Activated CD4-positive, alpha-beta memory T cell treated with anti-CD3 and anti-CD28 coated beads for 36 hours (primary cell): ENCODE measurements around the gene NCAN. TPM values are rescaled to one million over a fixed set of nuclear protein-coding genes. Genes with fewer than 3 reads are reported as not detected.

Experiments used
- CTCF ChIA-PET: fragments of 350-600 bp; sonication (Branson Sonifier 250); formaldehyde crosslinking; loops from one replicate; lab custom pipeline; 2021; ENCODE audit warnings: antibody characterized with exemption, inconsistent platforms; lab: Charles Lee
- POLR2A ChIA-PET: fragments of 350-600 bp; sonication (Branson Sonifier 250); formaldehyde crosslinking; loops from one replicate; lab custom pipeline; 2021; ENCODE audit warnings: antibody characterized with exemption; lab: Charles Lee
- DNase-seq: peaks from one replicate; pipeline ENCODE4 v3.0.0-alpha.2; 2020
- H3K27ac Mint-ChIP-seq: one replicate; pipeline ENCODE4 v1.8.0; 2021; ENCODE audit warnings: mixed read lengths
- H3K27me3 Mint-ChIP-seq: one replicate; pipeline ENCODE4 v1.8.0; 2021; ENCODE audit warnings: mixed read lengths
- H3K36me3 Mint-ChIP-seq: one replicate; pipeline ENCODE4 v1.8.0; 2021; ENCODE audit warnings: mixed read lengths
- H3K4me1 Mint-ChIP-seq: one replicate; pipeline ENCODE4 v1.8.0; 2021; ENCODE audit warnings: low read depth, mixed read lengths
- H3K4me3 Mint-ChIP-seq: one replicate; pipeline ENCODE4 v1.8.0; 2021; ENCODE audit warnings: mild to moderate bottlenecking, mixed read lengths
- H3K9me3 Mint-ChIP-seq: one replicate; pipeline ENCODE4 v1.8.0; 2021; ENCODE audit warnings: mixed read lengths
- intact Hi-C: fragments of 100-400 bp; cut with micrococcal nuclease; formaldehyde crosslinking; loops from one replicate; pipeline ENCODE4 v1.15.1; 2023
- total RNA-seq, 2 experiments: library from RNA; stranded (reverse); gene quantifications; one replicate each; pipeline ENCODE4 v1.2.3, GENCODE V29; 2021

Gene NCAN
- total RNA-seq, 2 experiments from 2014 or later, result 0.05 to 0.07 TPM

DNA sequence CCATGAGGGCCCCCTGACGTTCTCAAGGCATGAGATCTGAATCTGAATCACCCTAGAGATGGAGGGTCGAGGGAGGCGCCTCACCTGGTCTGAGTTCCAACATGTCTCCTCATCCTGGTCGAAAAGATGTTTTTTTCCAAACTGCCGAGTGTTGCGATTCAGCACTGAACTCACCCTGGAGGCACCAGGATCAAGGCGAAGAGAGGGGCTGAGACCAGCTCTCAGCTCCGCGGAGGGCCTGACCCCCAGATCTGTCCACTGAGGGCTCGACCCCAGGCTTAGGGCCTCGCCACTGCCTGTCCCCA lies 9.1 kb upstream of the NCAN start:
- Mint-ChIP-seq H3K36me3 (peaks cover 25% of the 10 kb centered on the region), H3K9me3 (no peaks in the 10 kb centered on the region), H3K27me3 (no peaks in the 10 kb centered on the region), H3K4me3 (peak overlapping the region; percentile 94), H3K4me1 (peaks cover 28% of the 10 kb centered on the region), H3K27ac (peak overlapping the region; percentile 93)
- intact Hi-C loops, result loop anchor here (1.0 kb wide), 1 partner anchor 10 kb away; the partner anchor contains the start of genes BORCS8 and RFXANK
- DNase-seq, result no peak
- CTCF ChIA-PET, result interaction anchor here (0.9 to 3.4 kb wide), 6 partner anchors 9 to 288 kb away, joined by 3 to 15 read pairs (median 8); partner anchors contain the start of genes BORCS8, NCAN and RFXANK
- POLR2A ChIA-PET, result interaction anchor here (1.2 to 3.0 kb wide), 2 partner anchors 10 to 23 kb away, joined by 3 to 25 read pairs; partner anchors contain the start of genes BORCS8 and RFXANK

DNA sequence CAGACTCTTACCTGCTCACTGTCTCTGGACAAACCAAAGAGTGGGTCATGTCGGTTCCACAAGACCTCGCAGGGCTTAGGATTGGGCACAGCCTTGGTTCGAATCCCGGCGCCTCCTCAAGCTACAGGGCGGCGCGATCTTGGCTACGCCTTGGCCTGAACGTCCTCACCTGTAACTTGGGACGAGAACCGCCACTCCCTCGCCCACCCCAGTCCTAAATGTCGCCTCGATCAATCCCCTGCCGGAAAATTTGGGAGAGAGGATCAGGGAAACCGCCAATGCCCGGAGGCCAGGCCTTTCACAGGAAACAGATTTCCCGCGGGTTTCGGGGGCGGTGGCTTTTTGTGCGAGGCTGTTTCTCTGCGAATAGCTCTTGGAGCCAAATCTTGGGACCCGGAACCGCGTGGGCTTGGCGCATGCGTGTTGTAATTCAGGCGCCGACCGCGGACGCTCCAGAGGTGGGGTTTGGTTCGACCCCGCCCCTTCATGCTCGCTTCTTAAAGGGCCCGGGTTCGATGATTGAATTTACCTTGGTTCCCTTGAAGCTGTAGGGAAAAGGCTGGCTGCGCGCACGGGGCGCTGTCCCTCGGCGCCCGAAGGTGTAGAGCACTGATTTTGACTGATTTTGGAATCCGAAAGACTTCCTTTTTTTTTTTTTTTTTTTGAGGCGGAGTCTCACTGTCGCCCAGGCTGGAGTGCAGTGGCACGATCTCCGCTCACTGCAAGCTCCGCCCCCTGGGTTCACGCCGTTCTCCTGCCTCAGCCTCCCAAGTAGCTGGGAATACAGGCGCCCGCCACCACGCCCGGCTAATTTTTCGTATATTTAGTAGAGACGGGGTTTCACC lies 8.5 kb upstream of the NCAN start, which contains the start of gene NR2C2AP:
Gene NR2C2AP (minus strand): TSS at position 403 of the 845 bp plus-strand sequence. CDS start 354 bp downstream, at position 49.
- ChIA-PET POLR2A (interaction anchor here (0.5 to 3.0 kb wide), 4 partner anchors 10 to 683 kb away, joined by 3 to 25 read pairs (median 3); partner anchors contain the start of genes BORCS8 and RFXANK), CTCF (interaction anchor here (0.9 to 3.4 kb wide), 6 partner anchors 8 to 287 kb away, joined by 3 to 15 read pairs (median 8); partner anchors contain the start of genes BORCS8, NCAN and RFXANK)
- H3K36me3 Mint-ChIP-seq, result peaks cover 21% of the 10 kb centered on the region
- intact Hi-C loops, result loop anchor here (1.0 kb wide), 1 partner anchor 11 kb away; the partner anchor contains the start of genes BORCS8 and RFXANK
- no peaks in the 10 kb centered on the region for H3K9me3 Mint-ChIP-seq
- peaks cover 31% of the 10 kb centered on the region for H3K4me1 Mint-ChIP-seq
- DNase-seq, result peak; percentile 96
- peak within 1 kb of the TSS; percentile 93 for H3K27ac Mint-ChIP-seq
- H3K4me3 Mint-ChIP-seq, result peak within 1 kb of the TSS; percentile 94
- no peaks in the 10 kb centered on the region for H3K27me3 Mint-ChIP-seq

DNA sequence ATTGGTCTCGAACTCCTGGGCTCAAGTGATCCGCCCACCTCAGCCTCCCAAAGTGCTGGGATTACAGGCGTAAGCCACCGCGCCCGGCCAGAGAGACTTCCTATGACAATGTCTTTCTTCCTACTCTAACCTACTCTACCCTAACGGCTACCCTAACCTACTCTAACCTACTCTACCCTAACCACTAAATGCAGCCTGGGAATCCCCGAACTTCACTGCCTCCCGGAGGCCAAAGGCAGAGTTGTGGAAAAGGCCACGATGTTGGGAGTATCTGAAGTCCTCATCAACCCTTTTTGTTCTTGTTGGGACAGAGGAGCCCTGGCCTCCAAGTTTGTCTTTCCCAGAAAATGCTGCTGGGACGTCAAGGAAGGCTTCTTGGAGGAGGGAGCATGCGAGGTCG lies 7.6 kb upstream of the NCAN start:
- Mint-ChIP-seq H3K27me3 (no peaks in the 10 kb centered on the region), H3K27ac (no peak overlapping the region), H3K9me3 (no peaks in the 10 kb centered on the region), H3K36me3 (peaks cover 16% of the 10 kb centered on the region), H3K4me1 (peaks cover 31% of the 10 kb centered on the region), H3K4me3 (peak overlapping the region; percentile 57)
- ChIA-PET POLR2A (no interaction called here), CTCF (interaction anchor here (1.1 to 1.8 kb wide), 2 partner anchors 20 to 21 kb away, joined by 3 to 11 read pairs; no protein-coding TSS in a partner anchor)
- intact Hi-C loops, result no loop called here
- no peak for DNase-seq

DNA sequence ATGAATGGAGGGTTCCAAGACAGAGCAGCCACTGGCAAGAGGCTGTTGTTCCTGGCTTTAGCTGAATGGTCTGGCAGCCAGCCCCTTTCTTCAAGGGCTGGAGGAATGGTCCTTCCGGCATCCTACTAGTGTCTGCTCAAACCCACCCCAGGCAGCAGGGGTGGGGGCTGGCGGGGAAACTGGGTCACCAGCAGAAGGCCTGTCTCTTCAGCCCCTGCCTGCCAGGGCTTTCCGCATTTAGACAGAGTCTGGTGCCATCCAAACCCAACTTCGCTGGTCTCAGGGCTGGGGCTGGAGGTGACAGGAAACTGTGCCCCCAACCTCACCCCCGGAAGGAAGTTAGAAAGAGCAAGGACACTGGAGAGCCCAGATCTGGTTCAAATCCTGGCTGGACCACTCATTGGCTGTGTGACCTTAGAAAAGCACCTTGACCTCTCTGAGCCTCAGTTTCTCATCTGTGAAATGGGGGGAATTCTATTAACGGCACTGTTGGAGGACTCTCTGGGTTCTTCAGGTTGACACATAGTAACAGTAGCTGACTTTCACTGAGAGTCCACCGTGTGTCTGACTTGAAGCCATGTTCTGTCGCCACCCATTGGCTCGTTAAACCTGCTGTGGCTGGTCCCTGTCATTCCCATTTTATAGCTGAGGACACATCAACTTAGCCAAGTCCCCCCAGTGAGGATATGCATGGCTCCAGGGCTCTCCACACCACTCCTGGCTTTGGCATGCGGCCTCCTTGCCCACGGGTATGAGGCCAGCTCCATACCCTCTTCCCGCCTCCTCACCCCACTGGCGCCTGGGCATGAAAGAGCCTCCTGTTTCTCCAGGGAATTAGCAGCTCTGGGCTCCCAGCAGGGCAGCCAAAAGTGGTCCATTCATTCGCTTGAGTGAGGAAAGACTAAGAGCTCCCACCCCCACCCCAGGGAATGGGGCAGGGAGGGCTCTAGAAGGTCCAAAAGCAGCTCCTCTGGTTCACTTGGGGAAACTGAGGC lies 6.0 kb upstream of the NCAN start:
- Mint-ChIP-seq H3K27ac (no peak overlapping the region), H3K36me3 (peaks cover 13% of the 10 kb centered on the region), H3K4me3 (no peak overlapping the region), H3K27me3 (peaks cover 3% of the 10 kb centered on the region), H3K4me1 (peaks cover 31% of the 10 kb centered on the region), H3K9me3 (no peaks in the 10 kb centered on the region)
- POLR2A ChIA-PET, result no interaction called here
- CTCF ChIA-PET, result interaction anchor here (0.7 to 1.1 kb wide), 2 partner anchors 19 kb away, joined by 3 to 4 read pairs; no protein-coding TSS in a partner anchor
- no peak for DNase-seq
- intact Hi-C loops, result no loop called here

DNA sequence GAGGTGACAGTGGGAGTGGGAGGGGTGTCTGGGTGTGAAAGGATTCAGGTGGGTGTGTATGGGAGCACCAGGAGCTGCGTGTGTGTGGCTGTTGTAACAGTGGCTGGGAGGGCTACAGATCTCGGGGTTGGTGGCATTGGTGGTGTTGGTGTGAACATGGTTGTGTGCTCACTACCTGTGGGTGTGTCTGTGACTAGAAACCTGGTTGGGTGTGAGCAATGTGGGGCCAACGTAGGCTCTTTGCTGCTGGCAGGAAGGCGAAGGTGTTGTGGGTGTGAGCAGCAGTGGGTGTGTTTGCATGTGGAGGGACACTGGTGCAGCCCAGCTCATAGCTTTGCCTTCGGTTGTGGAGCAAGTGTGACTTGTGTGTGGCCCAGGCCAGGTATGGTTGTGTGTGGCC lies 4.8 kb upstream of the NCAN start:
- DNase-seq, result no peak
- ChIA-PET CTCF (no interaction called here), POLR2A (no interaction called here)
- Mint-ChIP-seq H3K4me3 (no peak overlapping the region), H3K27ac (no peak overlapping the region), H3K27me3 (peaks cover 8% of the 10 kb centered on the region), H3K36me3 (peaks cover 11% of the 10 kb centered on the region), H3K4me1 (peaks cover 26% of the 10 kb centered on the region), H3K9me3 (no peaks in the 10 kb centered on the region)
- intact Hi-C loops, result no loop called here

DNA sequence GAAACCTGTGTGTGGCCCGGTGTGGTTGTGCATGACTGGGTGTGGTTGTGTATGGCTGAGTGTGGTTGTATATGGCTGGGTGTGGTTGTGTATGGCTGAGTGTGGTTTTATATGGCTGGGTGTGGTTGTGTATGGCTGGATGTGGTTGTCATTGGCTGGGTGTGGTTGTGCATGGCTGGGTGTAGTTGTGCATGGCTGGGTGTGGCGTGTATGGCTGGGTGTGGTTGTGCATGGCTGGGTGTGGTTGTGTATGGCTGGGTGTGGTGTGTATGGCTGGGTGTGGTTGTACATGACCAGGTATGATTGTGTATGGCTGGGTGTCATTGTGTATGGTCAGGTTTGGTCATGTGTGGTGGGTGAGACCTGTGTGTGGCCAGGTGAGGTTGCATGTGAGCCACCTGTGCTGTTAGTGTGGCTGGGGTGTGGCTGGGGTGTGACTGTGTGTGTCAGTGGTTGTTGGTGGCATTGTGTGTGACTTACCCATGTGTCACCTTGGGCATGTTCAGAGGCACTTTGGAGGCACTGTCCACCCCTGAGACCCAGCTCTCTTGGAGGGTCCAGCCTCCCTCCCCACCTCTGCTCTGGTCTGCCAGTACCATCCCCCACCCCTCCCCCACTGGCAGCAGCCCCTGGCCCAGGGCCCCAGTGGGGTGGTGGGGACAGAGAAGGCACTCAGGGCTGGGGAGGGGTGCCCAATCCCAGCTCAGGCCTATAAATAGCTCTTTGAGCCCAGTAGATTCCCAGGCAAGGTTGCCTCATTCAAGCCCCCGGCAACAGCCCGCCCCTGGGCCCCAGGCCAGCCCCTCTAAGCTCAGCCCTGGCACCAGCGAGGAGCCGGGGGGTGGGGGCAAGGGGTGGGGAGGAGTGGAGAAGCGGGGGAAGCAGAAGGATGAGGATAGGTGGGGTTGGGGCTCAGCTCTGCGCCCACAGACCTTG lies 3.9 kb upstream of the NCAN start:
- intact Hi-C loops, result no loop called here
- ChIA-PET POLR2A (no interaction called here), CTCF (interaction anchor here (0.7 to 0.9 kb wide), 2 partner anchors 17 to 33 kb away, joined by 3 read pairs; no protein-coding TSS in a partner anchor)
- Mint-ChIP-seq H3K36me3 (peaks cover 2% of the 10 kb centered on the region), H3K4me1 (peaks cover 19% of the 10 kb centered on the region), H3K9me3 (no peaks in the 10 kb centered on the region), H3K27ac (no peak overlapping the region), H3K27me3 (peaks cover 16% of the 10 kb centered on the region), H3K4me3 (no peak overlapping the region)
- DNase-seq, result no peak

DNA sequence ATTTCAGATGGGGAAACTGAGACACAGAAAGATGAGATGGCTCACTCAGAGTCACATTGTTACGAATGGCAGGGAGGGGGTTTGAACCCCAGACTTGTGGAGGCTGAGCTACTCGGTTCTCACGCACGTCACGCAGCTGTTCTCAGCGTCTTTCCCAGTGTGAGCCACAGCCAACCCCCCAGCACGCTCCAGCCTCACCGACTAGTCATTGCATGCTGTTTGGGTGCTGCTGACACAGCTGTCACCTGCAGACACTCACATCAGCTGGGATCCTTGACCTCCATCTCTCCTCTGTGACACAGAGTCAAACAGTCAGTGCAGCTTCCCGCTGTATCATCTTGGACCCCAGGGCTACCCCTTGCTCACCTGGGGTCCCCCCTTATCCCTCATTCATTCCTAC lies 2.4 kb upstream of the NCAN start:
- ChIA-PET POLR2A (no interaction called here), CTCF (no interaction called here)
- peaks cover 29% of the 10 kb centered on the region for H3K27me3 Mint-ChIP-seq
- H3K4me3 Mint-ChIP-seq, result no peak overlapping the region
- DNase-seq, result no peak
- no peaks in the 10 kb centered on the region for H3K9me3 Mint-ChIP-seq
- no peaks in the 10 kb centered on the region for H3K36me3 Mint-ChIP-seq
- intact Hi-C loops, result no loop called here
- no peak overlapping the region for H3K27ac Mint-ChIP-seq
- H3K4me1 Mint-ChIP-seq, result peaks cover 16% of the 10 kb centered on the region

DNA sequence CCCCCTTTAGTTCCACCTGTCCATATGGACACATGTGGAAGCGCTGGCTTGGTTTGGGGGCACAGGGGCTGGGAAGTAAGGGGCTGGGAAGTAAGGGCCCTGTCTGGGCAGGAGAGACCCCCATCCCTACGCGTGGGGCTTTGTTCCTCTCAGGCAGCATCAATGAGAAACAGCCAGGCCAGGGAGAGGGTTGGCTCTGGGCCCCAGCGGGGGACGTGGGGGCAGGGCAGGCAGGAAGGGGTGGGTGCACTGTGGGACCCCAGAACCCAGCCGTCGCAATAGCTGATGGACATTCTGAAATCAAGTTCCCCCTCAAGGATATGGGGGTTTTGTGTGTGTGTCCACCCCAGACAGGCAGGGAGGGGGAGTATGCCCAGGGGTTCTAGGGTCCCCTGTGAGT lies 1.2 kb downstream of the NCAN start:
- no peak overlapping the region for H3K4me3 Mint-ChIP-seq
- intact Hi-C loops, result no loop called here
- CTCF ChIA-PET, result interaction anchor here (1.6 to 1.7 kb wide), 2 partner anchors 10 to 12 kb away, joined by 4 to 6 read pairs; partner anchors contain the start of gene NR2C2AP
- peaks cover 45% of the 10 kb centered on the region for H3K27me3 Mint-ChIP-seq
- DNase-seq, result no peak
- no peak overlapping the region for H3K27ac Mint-ChIP-seq
- peaks cover 4% of the 10 kb centered on the region for H3K4me1 Mint-ChIP-seq
- H3K36me3 Mint-ChIP-seq, result no peaks in the 10 kb centered on the region
- no peaks in the 10 kb centered on the region for H3K9me3 Mint-ChIP-seq
- POLR2A ChIA-PET, result no interaction called here

DNA sequence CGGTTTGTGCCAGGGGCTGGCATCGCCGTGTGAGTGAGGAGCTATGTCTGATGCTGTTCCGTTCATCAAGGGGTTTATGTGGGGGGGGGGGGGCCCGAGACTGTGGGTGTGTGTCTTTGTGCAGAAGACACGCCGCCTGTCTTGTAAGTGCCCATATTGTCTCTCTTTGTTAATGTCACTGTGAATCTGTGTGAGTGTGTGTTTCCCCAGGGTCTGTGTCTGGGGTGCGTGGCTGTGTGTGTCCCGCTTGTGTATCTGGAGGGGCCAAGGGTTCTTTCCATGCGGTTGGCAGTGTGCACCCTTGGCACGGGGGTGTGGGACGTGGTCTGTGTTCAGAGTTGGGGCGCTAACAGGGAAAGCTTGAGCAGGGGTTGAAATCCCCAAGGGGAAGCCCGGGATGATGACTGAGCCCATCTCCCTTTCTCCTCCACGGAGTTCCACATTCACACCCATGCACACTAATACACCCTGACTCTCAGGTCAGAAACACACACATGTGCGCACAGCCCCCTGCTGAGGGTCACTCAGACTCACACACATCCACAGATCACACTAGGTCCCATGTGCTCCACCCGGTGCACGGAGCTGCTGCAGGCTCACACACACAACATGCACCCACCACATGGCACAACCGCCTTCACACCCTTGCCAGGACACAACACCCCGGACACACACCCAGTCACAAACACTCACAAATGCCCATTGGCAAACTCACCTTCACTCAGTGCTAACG lies 1.8 kb downstream of the NCAN start:
- POLR2A ChIA-PET, result no interaction called here
- CTCF ChIA-PET, result interaction anchor here (1.0 to 1.7 kb wide), 3 partner anchors 11 to 39 kb away, joined by 3 to 6 read pairs (median 4); partner anchors contain the start of gene NR2C2AP

DNA sequence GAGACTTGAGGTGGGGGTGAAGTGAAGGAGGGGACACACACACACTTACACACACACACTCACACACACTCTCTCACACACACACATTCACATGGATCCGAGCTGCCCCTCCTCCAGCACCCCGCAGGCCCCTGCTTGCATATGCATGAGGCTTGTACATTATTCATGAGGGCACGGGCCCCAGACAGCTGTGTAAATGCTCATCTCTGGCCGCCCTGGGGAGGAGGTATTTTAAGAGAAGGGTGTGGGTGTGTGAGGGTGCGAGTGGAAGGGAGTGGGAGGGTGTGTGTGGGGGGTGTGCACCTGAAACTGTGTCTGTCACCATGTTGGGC lies 2.4 kb downstream of the NCAN start:
- ChIA-PET CTCF (interaction anchor here (1.0 to 1.7 kb wide), 3 partner anchors 11 to 39 kb away, joined by 3 to 6 read pairs (median 4); partner anchors contain the start of gene NR2C2AP), POLR2A (no interaction called here)
- intact Hi-C loops, result no loop called here
- H3K27ac Mint-ChIP-seq, result no peak overlapping the region
- H3K9me3 Mint-ChIP-seq, result no peaks in the 10 kb centered on the region
- H3K36me3 Mint-ChIP-seq, result no peaks in the 10 kb centered on the region
- DNase-seq, result no peak
- peaks cover 3% of the 10 kb centered on the region for H3K4me1 Mint-ChIP-seq
- H3K27me3 Mint-ChIP-seq, result peaks cover 45% of the 10 kb centered on the region
- H3K4me3 Mint-ChIP-seq, result no peak overlapping the region

More for the DNA sequence above, 1.8 kb downstream of the NCAN start:
- no peaks in the 10 kb centered on the region for H3K9me3 Mint-ChIP-seq
- peaks cover 45% of the 10 kb centered on the region for H3K27me3 Mint-ChIP-seq
- intact Hi-C loops, result no loop called here
- H3K36me3 Mint-ChIP-seq, result no peaks in the 10 kb centered on the region
- H3K27ac Mint-ChIP-seq, result no peak overlapping the region
- DNase-seq, result no peak
- peaks cover 3% of the 10 kb centered on the region for H3K4me1 Mint-ChIP-seq
- H3K4me3 Mint-ChIP-seq, result no peak overlapping the region
